NOMO-1 treated with DMSO at 0.1 percent for 48 hours (cell line): ENCODE results near the gene TMEM235.

Source experiments
- DNase-seq: peaks from one replicate; lab custom pipeline; 2025; ENCODE audit not compliant: unreplicated experiment; lab: John Stamatoyannopoulos, UW

The TMEM235 gene

DNA sequence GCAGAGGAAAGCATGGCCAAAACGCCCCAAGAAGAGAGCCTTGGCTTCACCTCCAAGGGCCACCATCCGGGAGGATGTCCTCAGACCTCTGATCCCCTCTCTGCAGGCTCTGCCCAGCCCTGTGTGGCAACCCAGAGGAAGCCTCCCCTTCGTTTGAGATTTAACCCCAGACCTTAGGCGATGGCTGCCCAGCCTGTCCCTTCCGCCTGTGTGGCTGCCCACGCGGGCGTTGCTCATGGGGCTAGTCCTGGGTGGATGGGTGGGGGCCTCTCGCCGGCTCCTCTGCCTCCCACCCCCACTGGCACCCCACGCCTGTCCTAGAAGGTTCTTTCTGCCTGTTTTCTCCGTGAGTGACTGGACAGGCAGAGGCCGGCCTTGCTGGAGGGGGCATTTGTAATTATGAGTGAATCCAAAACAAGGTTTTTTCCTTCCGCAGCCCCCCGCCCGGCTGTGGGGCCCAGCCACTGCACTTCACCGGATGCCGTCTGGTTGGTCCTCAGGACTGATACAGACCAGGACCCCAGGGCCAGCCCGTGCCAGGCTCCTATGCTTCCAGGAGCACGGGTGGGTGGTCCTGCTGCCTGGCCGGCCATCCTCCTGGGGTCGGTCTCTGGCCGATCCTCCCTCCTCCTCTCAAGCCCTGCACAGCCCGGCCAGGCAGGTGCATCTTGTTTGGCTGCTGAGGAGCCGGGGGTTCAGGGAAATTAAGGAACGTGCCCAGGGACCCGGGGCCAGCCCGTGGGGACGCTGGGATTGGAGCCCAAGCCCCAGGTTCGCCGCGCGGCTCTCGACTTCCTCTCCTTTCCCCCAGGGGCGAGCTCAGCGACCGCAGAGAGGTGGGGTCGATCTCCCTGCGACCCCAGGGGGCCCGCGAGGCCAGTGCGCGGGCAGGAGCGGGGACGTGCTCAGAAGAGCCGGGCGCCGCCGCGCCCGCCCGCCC is at the start of gene TMEM235:
TMEM235 (plus strand) TSS at position 636 of the 940 bp plus-strand sequence. CDS start 393 bp downstream, outside the sequence.
- DNase-seq = no peak

DNA sequence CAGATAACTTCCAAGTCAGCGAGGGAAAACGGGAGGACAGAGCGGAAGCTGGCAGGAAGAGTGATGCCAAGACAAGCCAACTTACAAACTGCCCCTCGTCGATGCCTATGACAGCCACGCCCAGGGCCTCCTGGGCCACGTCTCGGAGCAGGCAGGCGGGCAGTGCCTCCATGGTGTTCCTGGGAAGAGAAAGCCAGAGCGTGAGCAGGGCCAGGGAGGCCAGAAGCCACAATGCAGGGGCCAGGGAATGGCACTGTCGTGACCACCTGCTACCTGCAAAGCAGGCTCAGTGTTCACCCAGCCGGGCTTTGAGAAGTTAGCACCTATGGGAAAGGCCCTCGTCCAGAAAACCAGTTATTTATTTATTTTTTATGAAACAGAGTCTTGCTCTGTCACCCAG is 48.9 kb upstream of the TMEM235 start:
- no peak for DNase-seq

- no peak for DNase-seq
Measured at GRCh38 chr17:78183916-78184315, 47.5 kb upstream of the TMEM235 start.

- DNase-seq = no peak
Measured at GRCh38 chr17:78184351-78184750, 47.1 kb upstream of the TMEM235 start.

GRCh38 chr17:78184868-78185267 is 46.6 kb upstream of the TMEM235 start:
- no peak for DNase-seq

DNA sequence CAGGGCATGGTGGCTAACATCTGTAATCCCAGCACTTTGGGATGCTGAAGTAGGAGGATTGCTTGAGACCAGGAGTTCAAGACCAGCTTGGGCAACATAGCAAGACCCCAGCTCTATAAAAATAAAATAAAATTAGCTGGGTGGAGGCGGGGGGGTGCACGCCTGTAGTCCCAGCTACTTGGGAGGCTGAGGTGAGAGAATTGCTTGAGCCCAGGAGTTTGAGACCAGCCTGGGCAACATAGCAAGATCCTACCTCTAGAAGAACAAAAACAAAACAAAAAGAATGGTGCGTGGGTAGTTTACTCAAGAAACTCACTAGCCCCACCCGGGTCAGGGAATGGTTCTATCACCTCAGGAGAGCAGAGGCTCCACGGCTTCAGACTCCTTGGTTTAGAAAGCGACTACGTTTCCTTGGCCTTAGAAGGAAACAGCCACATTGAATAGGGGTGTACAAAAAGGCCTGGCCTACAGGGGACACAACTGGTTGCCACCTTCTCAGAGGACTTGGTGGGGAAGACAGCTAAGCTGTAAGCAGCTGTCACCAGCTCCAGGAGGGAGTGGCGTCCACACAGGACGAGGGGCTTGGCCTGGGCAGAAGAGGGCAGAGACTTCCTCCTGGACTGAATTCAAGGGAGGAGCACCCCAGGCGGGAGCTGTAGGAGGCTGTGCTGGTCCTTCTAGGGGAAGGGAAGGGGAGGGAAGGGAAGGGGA is 45.3 kb upstream of the TMEM235 start:
- peak; percentile 26 for DNase-seq

DNA sequence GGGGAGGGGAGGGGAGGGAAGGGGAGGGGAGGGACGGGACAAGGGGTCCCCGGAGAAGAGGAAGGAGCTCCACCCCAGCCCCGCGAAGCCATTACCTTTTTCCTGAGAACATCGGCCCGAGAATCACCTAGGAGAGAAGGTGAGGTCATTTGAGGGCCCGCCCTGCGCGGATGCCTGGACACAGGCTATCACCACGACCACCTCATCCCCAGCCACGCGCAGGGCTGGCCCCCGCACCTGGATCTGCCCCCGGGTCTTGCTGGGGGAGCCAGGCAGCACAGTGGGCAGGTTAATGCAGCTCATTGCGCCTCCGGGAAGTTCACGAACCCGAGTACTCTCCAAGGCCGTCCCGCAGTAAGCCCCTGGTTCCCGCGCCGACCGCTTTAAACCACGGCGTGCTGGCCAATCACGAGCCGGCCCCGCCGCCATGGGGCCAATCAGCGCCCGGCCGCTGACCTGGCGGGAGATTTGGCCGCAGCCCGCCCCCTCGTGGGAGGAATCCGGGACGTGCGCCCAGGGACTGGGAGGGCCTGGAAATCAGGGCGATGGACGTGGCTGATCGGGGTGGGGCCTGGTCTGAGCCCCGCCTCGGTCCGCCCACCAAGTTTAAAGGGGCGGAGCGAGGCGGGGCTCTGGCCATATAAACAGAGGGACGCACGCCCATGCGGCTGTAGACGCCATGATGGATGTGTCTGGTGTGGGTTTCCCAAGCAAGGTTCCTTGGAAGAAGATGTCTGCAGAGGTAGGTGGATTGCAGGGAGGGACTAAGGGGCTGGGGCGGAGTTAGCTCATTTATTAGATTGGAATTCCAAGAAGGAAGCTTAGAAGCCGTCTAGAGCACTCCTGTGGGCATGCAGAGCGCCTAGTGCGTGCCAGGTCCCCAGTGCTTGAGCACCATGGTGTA is 44.5 kb upstream of the TMEM235 start, which contains the start of the genes AFMID and TK1:
AFMID (plus strand) TSS at position 671 of the 904 bp plus-strand sequence; CDS start at position 680, 9 bp downstream.
TK1 (minus strand) TSS at position 361 of the 904 bp plus-strand sequence; CDS start at position 303, 58 bp downstream.
- peak; percentile 96 for DNase-seq

- DNase-seq = no peak
Measured at GRCh38 chr17:78196716-78197115, 34.7 kb upstream of the TMEM235 start.

- no peak for DNase-seq
Measured at GRCh38 chr17:78197147-78197832, 34.1 kb upstream of the TMEM235 start.

- no peak for DNase-seq
Measured at GRCh38 chr17:78200451-78200850, 31.0 kb upstream of the TMEM235 start.

- DNase-seq = no peak
Measured at GRCh38 chr17:78202666-78203065, 28.8 kb upstream of the TMEM235 start.

DNA sequence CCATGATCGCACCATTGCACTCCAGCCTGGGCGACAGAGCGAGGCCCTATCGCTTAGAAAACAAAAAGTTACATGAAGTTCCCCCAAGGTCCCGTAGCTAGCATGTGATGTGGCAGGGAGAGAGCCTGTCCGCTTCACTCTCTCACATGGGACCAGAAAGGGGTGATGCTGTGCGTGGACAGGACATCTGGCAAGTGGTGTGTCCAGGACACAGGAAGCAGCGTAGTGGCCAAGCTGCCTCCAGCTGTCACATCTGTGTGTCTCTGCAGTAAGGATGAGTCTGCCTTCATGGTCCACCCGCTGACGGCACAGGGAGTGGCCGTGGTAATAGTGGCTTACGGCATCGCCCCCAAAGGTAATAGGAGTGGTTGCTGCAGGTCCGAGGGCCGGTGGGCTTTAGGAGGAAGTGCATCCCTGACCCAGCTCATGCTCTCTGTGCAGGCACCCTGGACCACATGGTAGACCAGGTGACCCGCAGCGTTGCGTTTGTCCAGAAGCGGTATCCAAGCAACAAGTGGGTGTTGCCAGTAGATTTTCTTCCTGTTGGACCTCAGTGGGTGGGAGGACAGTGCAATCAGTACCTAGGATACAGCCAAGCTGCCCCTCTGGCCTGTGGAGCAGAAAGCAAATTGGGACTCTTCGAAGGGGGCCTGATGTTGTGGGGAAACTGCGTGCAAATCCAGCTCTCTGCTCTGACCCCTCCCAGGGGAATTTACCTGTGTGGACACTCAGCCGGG is 26.9 kb upstream of the TMEM235 start:
- no peak for DNase-seq

- no peak for DNase-seq
Measured at GRCh38 chr17:78205124-78205775, 26.2 kb upstream of the TMEM235 start.

- DNase-seq = no peak
Measured at GRCh38 chr17:78206298-78206697, 25.1 kb upstream of the TMEM235 start.

GRCh38 chr17:78208486-78208885 is 22.9 kb upstream of the TMEM235 start:
- DNase-seq = no peak

GRCh38 chr17:78210111-78210510 is 21.3 kb upstream of the TMEM235 start:
- no peak for DNase-seq

- no peak for DNase-seq
Measured at GRCh38 chr17:78211032-78211431, 20.4 kb upstream of the TMEM235 start.

DNA sequence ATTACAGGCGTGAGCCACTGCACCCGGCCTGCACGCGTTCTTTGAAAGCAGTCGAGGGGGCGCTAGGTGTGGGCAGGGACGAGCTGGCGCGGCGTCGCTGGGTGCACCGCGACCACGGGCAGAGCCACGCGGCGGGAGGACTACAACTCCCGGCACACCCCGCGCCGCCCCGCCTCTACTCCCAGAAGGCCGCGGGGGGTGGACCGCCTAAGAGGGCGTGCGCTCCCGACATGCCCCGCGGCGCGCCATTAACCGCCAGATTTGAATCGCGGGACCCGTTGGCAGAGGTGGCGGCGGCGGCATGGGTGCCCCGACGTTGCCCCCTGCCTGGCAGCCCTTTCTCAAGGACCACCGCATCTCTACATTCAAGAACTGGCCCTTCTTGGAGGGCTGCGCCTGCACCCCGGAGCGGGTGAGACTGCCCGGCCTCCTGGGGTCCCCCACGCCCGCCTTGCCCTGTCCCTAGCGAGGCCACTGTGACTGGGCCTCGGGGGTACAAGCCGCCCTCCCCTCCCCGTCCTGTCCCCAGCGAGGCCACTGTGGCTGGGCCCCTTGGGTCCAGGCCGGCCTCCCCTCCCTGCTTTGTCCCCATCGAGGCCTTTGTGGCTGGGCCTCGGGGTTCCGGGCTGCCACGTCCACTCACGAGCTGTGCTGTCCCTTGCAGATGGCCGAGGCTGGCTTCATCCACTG is 17.3 kb upstream of the TMEM235 start, which contains the start of gene BIRC5:
BIRC5 (plus strand) TSS at position 238 of the 690 bp plus-strand sequence; CDS start at position 302, 64 bp downstream.
- DNase-seq = peak; percentile 86
